Measurements from ENCODE around the gene GNG2.

GRCh38 chr14:51922624-51923023 is 62.2 kb downstream of the GNG2 start:
- TF ChIP-seq CTCF (IDR thresholded peaks at IDR 0.05): no peak
- no peak for TF ChIP-seq POLR2AphosphoS5 (IDR thresholded peaks at IDR 0.05; ENCODE audit: low read depth, low read length)
- TF ChIP-seq TCF7L2 (IDR thresholded peaks at IDR 0.05; ENCODE audit: low read depth, low read length): no peak
- TF ChIP-seq REST (IDR thresholded peaks at IDR 0.05; ENCODE audit: insufficient read depth in 1 of 2, low read depth in 2 of 2, low read length in 1 of 2): no peak
- no peak for TF ChIP-seq SIN3A (IDR thresholded peaks at IDR 0.05; ENCODE audit: borderline replicate concordance, insufficient read depth, low read depth, low read length)

Measured in Panc1 (cell line).